NCI-H187 (cell line): ENCODE results near the gene PPM1B.
A peak's percentile ranks its signal among the peaks of the same experiment; 100 is the strongest.
"Not testable (repeated sequence)": the region's sequence is repeated elsewhere in the genome, so short reads cannot be mapped to it uniquely, and the experiment has no call there.

Experiments used
- DNase-seq, 2 experiments: peaks; one replicate each; lab custom pipeline; 2025; lab: John Stamatoyannopoulos, UW

The PPM1B gene

GRCh38 chr2:44163777-44164176, 4.9 kb upstream of the PPM1B start:
- no peak for DNase-seq

- DNase-seq = no peak
Observed at GRCh38 chr2:44164617-44165016, 4.1 kb upstream of the PPM1B start.

GRCh38 chr2:44166096-44166495, 2.6 kb upstream of the PPM1B start:
- no peak for DNase-seq

- no peak for DNase-seq
Observed at GRCh38 chr2:44167311-44167907, 1.3 kb upstream of the PPM1B start.

GRCh38 chr2:44167908-44168680, 581 bp upstream of the PPM1B start:
- peak; percentile 100 for DNase-seq

GRCh38 chr2:44169155-44169898, 652 bp downstream of the PPM1B start:
- peak in 1 of 2 experiments; percentile 52 for DNase-seq

GRCh38 chr2:44170311-44170717, 1.6 kb downstream of the PPM1B start:
- no peak for DNase-seq

- no peak for DNase-seq
Observed at GRCh38 chr2:44171018-44171417, 2.3 kb downstream of the PPM1B start.

- not testable (repeated sequence) for DNase-seq
Observed at GRCh38 chr2:44171442-44171841, 2.8 kb downstream of the PPM1B start.

GRCh38 chr2:44172576-44172975, 3.9 kb downstream of the PPM1B start:
- no peak for DNase-seq

GRCh38 chr2:44178950-44179349, 10.3 kb downstream of the PPM1B start:
- no peak for DNase-seq

GRCh38 chr2:44181648-44182047, 13.0 kb downstream of the PPM1B start:
- no peak for DNase-seq

GRCh38 chr2:44184106-44184505, 15.4 kb downstream of the PPM1B start:
- DNase-seq = no peak

GRCh38 chr2:44186810-44187209, 18.1 kb downstream of the PPM1B start:
- DNase-seq = no peak

- DNase-seq = no peak
Observed at GRCh38 chr2:44187251-44187650, 18.6 kb downstream of the PPM1B start.

- no peak for DNase-seq
Observed at GRCh38 chr2:44188696-44189095, 20.0 kb downstream of the PPM1B start.

GRCh38 chr2:44189104-44189503, 20.4 kb downstream of the PPM1B start:
- no peak for DNase-seq

- DNase-seq = no peak
Observed at GRCh38 chr2:44190526-44190925, 21.9 kb downstream of the PPM1B start.

- no peak for DNase-seq
Observed at GRCh38 chr2:44191739-44192138, 23.1 kb downstream of the PPM1B start.

GRCh38 chr2:44192646-44193045, 24.0 kb downstream of the PPM1B start:
- DNase-seq = no peak

GRCh38 chr2:44195714-44196113, 27.0 kb downstream of the PPM1B start:
- no peak for DNase-seq

GRCh38 chr2:44197816-44198215, 29.1 kb downstream of the PPM1B start:
- no peak for DNase-seq

GRCh38 chr2:44200011-44200410, 31.3 kb downstream of the PPM1B start:
- DNase-seq = no peak
